ENCODE results near the gene B4GALT7.

The B4GALT7 gene

GRCh38 chr5:177593511-177593910 lies 6.4 kb upstream of the B4GALT7 start:
- no peak for DNase-seq (ENCODE audit: low read depth in 2 of 2)

GRCh38 chr5:177594071-177594470 lies 5.9 kb upstream of the B4GALT7 start:
- DNase-seq (ENCODE audit: low read depth in 2 of 2): no peak

GRCh38 chr5:177595026-177595585 lies 4.8 kb upstream of the B4GALT7 start:
- no peak for DNase-seq (ENCODE audit: low read depth in 2 of 2)

GRCh38 chr5:177595991-177596774 lies 3.7 kb upstream of the B4GALT7 start:
- no peak for DNase-seq (ENCODE audit: low read depth in 2 of 2)

- DNase-seq (ENCODE audit: low read depth in 2 of 2): no peak
Measured at GRCh38 chr5:177596775-177597238, 3.1 kb upstream of the B4GALT7 start.

- DNase-seq (ENCODE audit: low read depth in 2 of 2): no peak
Measured at GRCh38 chr5:177598477-177598876, 1.5 kb upstream of the B4GALT7 start.

- DNase-seq (ENCODE audit: low read depth in 2 of 2): no peak
Measured at GRCh38 chr5:177600508-177601018, 631 bp downstream of the B4GALT7 start.

- no peak for DNase-seq (ENCODE audit: low read depth in 2 of 2)
Measured at GRCh38 chr5:177601126-177601525, 1.2 kb downstream of the B4GALT7 start.

- DNase-seq (ENCODE audit: low read depth in 2 of 2): no peak
Measured at GRCh38 chr5:177601577-177602457, 1.9 kb downstream of the B4GALT7 start.

GRCh38 chr5:177602458-177602830 lies 2.5 kb downstream of the B4GALT7 start:
- DNase-seq (ENCODE audit: low read depth in 2 of 2): no peak

- no peak for DNase-seq (ENCODE audit: low read depth in 2 of 2)
Measured at GRCh38 chr5:177603631-177604030, 3.7 kb downstream of the B4GALT7 start.

GRCh38 chr5:177604116-177604521 lies 4.2 kb downstream of the B4GALT7 start:
- no peak for DNase-seq (ENCODE audit: low read depth in 2 of 2)

GRCh38 chr5:177604656-177605055 lies 4.7 kb downstream of the B4GALT7 start:
- no peak for DNase-seq (ENCODE audit: low read depth in 2 of 2)

- DNase-seq (ENCODE audit: low read depth in 2 of 2): no peak
Measured at GRCh38 chr5:177605078-177605477, 5.1 kb downstream of the B4GALT7 start.

- DNase-seq (ENCODE audit: low read depth in 2 of 2): no peak
Measured at GRCh38 chr5:177605667-177606066, 5.7 kb downstream of the B4GALT7 start.

GRCh38 chr5:177606071-177607051 lies 6.4 kb downstream of the B4GALT7 start:
- no peak for DNase-seq (ENCODE audit: low read depth in 2 of 2)

GRCh38 chr5:177607115-177607451 lies 7.2 kb downstream of the B4GALT7 start:
- DNase-seq (ENCODE audit: low read depth in 2 of 2): no peak

GRCh38 chr5:177607452-177608192 lies 7.7 kb downstream of the B4GALT7 start:
- DNase-seq (ENCODE audit: low read depth in 2 of 2): peak in 1 of 2 donors; percentile 42

GRCh38 chr5:177608243-177609075 lies 8.5 kb downstream of the B4GALT7 start:
- DNase-seq (ENCODE audit: low read depth in 2 of 2): no peak

All from stimulated activated CD4-positive, alpha-beta T cell treated with anti-CD3 and anti-CD28 coated beads, Interleukin-1b, Interleukin-23, amount 100 ng/mL, for 1 hour (primary cell).